HepG2 (cell line): Measurements from ENCODE around the gene MED20. TPM values are rescaled to one million over a fixed set of nuclear protein-coding genes. Genes with fewer than 3 reads are reported as not detected.
A peak's percentile ranks its signal among the peaks of the same experiment; 100 is the strongest.

Experiments
- ATF3 ChIP-seq: sonication (generic); formaldehyde crosslinking; IDR thresholded peaks from 2 replicates; pipeline ENCODE4 v1.4.0; 2020; ENCODE audit warnings: missing genetic modification reagents
- ATRX ChIP-seq: sonication (generic); formaldehyde crosslinking; IDR thresholded peaks from 2 replicates; pipeline ENCODE4 v1.4.0; 2020; ENCODE audit warnings: missing genetic modification reagents, borderline replicate concordance
- CSRNP2 ChIP-seq: sonication (generic); formaldehyde crosslinking; conservative IDR thresholded peaks from 2 replicates; pipeline ENCODE4 v1.8.0; 2022; ENCODE audit warnings: low read depth, missing genetic modification reagents
- HCFC1 ChIP-seq: fragments of 150-350 bp; IDR thresholded peaks from 2 replicates; pipeline ENCODE4 v1.6.1; 2014; ENCODE audit warnings: low read depth, low read length
- HMG20A ChIP-seq: IDR thresholded peaks from 2 replicates; pipeline ENCODE4 v1.6.1; 2016; ENCODE audit warnings: borderline replicate concordance
- HOXA7 ChIP-seq: sonication (generic); formaldehyde crosslinking; IDR thresholded peaks from 2 replicates; pipeline ENCODE4 v1.8.1; 2022; ENCODE audit warnings: mild to moderate bottlenecking, missing genetic modification reagents, moderate library complexity
- NCOR1 ChIP-seq: fragments of 200-600 bp; sonication (generic); IDR thresholded peaks from 2 replicates; pipeline ENCODE4 v1.7.0; 2017; ENCODE audit warnings: antibody characterized with exemption, low read length, borderline replicate concordance
- NFIC ChIP-seq: IDR thresholded peaks from 2 replicates; pipeline ENCODE4 v1.6.1; 2012; ENCODE audit warnings: mild to moderate bottlenecking, low read length, inconsistent platforms
- POGK ChIP-seq: sonication (generic); formaldehyde crosslinking; conservative IDR thresholded peaks from 2 replicates; pipeline ENCODE4 v1.8.0; 2022; ENCODE audit warnings: mild to moderate bottlenecking, moderate library complexity, missing genetic modification reagents
- RFX3 ChIP-seq: IDR thresholded peaks from 2 replicates; pipeline ENCODE4 v1.6.1; 2016; ENCODE audit warnings: missing biosample characterization, missing genetic modification reagents
- SOX6 ChIP-seq, 2 experiments: fragments of 450-650 bp in 1 of 2; sonication (generic) in 1 of 2; formaldehyde crosslinking in 1 of 2; IDR thresholded peaks; 2 replicates each; pipeline versions ENCODE4 v1.4.0 to v1.6.1; 2017 to 2020; ENCODE audit warnings: antibody characterized with exemption in 1 of 2, mild to moderate bottlenecking in 1 of 2, missing genetic modification reagents in 1 of 2
- TCF12 ChIP-seq, 2 experiments: fragments of 450-650 bp in 1 of 2; sonication (generic) in 1 of 2; formaldehyde crosslinking in 1 of 2; IDR thresholded peaks; 2 replicates each; pipeline versions ENCODE4 v1.6.1 to v1.8.0; 2017 to 2022; ENCODE audit warnings: antibody characterized with exemption in 1 of 2, mild to moderate bottlenecking in 1 of 2, missing genetic modification reagents in 1 of 2, moderate library complexity in 1 of 2
- THAP8 ChIP-seq: sonication (generic); formaldehyde crosslinking; IDR thresholded peaks from 2 replicates; pipeline ENCODE4 v1.5.1; 2020; ENCODE audit warnings: missing genetic modification reagents, mild to moderate bottlenecking, borderline replicate concordance
- ZFAT ChIP-seq: sonication (generic); formaldehyde crosslinking; conservative IDR thresholded peaks from 2 replicates; pipeline ENCODE4 v1.8.1; 2023; ENCODE audit warnings: missing genetic modification reagents, inconsistent platforms
- ZNF160 ChIP-seq: sonication (generic); formaldehyde crosslinking; IDR thresholded peaks from 2 replicates; pipeline ENCODE4 v1.8.0; 2022; ENCODE audit warnings: mild to moderate bottlenecking, inconsistent platforms, missing genetic modification reagents
- ZNF180 ChIP-seq: sonication (generic); formaldehyde crosslinking; IDR thresholded peaks from 2 replicates; pipeline ENCODE4 v1.4.0; 2020; ENCODE audit warnings: low read depth, missing genetic modification reagents, borderline replicate concordance
- ZNF260 ChIP-seq: sonication (generic); formaldehyde crosslinking; IDR thresholded peaks from 2 replicates; pipeline ENCODE4 v1.4.0; 2020; ENCODE audit warnings: missing genetic modification reagents, low read depth, mild to moderate bottlenecking, borderline replicate concordance
- ZNF317 ChIP-seq: sonication (generic); formaldehyde crosslinking; IDR thresholded peaks from 2 replicates; pipeline ENCODE4 v1.5.0; 2020; ENCODE audit warnings: mild to moderate bottlenecking, missing genetic modification reagents
- ZNF326 ChIP-seq: sonication (generic); formaldehyde crosslinking; IDR thresholded peaks from 2 replicates; pipeline ENCODE4 v1.4.0; 2020; ENCODE audit warnings: missing genetic modification reagents, borderline replicate concordance
- ZNF503 ChIP-seq: sonication (generic); formaldehyde crosslinking; IDR thresholded peaks from 2 replicates; pipeline ENCODE4 v1.4.0; 2020; ENCODE audit warnings: missing genetic modification reagents
- ZNF550 ChIP-seq: sonication (generic); formaldehyde crosslinking; IDR thresholded peaks from 2 replicates; pipeline ENCODE4 v1.4.0; 2020; ENCODE audit warnings: mild to moderate bottlenecking, missing genetic modification reagents, borderline replicate concordance
- ZNF576 ChIP-seq: sonication (generic); formaldehyde crosslinking; IDR thresholded peaks from 2 replicates; pipeline ENCODE4 v1.4.0; 2020; ENCODE audit warnings: mild to moderate bottlenecking, missing genetic modification reagents
- polyA plus RNA-seq, 8 experiments: library from polyadenylated mRNA; depleted of rRNA in 3 of 8; stranded (reverse) in 7 of 8; unstranded in 1 of 8; fragments of >200 nt; fragmentation: Illumina TruSeq in 4 of 8; extraction: Trizol in 4 of 8; gene quantifications; 2 replicates each; pipeline versions ENCODE4 v1.2.1 to v1.2.3, GENCODE V29; 2011 to 2016; ENCODE audit warnings: low read depth in 4 of 8, missing spikeins in 1 of 8, mixed read lengths in 1 of 8; ENCODE audit not compliant: insufficient read depth in 1 of 8
- total RNA-seq, 5 experiments: library from RNA; depleted of rRNA; stranded (reverse); fragments of >200 nt; fragmentation: Illumina TruSeq; extraction: Trizol; gene quantifications; 2 replicates each; pipeline ENCODE4 v1.2.3, GENCODE V29; 2016; ENCODE audit warnings: low read depth in 1 of 5

Gene MED20
- total and polyA plus RNA-seq, 2 of the 13 experiments (the other 11 are each of a cell fraction or from before 2014, with no cell fraction given) = 28.1 to 41.1 TPM

GRCh38 chr6:41920921-41921711 lies at the start of gene MED20, which contains the start of gene BYSL (continued):
- TF ChIP-seq ATF3 = peak; percentile 53
- no peak for TF ChIP-seq TCF12 (IDR thresholded peaks at IDR 0.05)
- TF ChIP-seq TCF12 (CRISPR knock-in tag; IDR thresholded peaks at IDR 0.05) = peak; percentile 71; the same call in 1 of the 2 replicates
- TF ChIP-seq ZNF160 (CRISPR knock-in tag) = peak; percentile 67
- no peak for TF ChIP-seq HOXA7
- TF ChIP-seq ZNF317 = no peak; the same call in none of the 2 replicates
- 0 out of 2 replicates have a peak, but pooled peaks have one; percentile 29 for TF ChIP-seq NFIC
- TF ChIP-seq ZFAT = no peak
- TF ChIP-seq RFX3 (CRISPR knock-in tag) = no peak
- TF ChIP-seq ZNF576 (CRISPR knock-in tag) = no peak
- peak; percentile 37; the same call in 1 of the 2 replicates for TF ChIP-seq NCOR1
- no peak for TF ChIP-seq ZNF180
- TF ChIP-seq CSRNP2 = no peak
- no peak for TF ChIP-seq ZNF326 (CRISPR knock-in tag)
- no peak for TF ChIP-seq ATRX
- peak; percentile 76; the same call in 1 of the 2 replicates for TF ChIP-seq ZNF503 (CRISPR knock-in tag)
- TF ChIP-seq ZNF550 (CRISPR knock-in tag) = peak; percentile 84; the same call in 1 of the 2 replicates
- peak; percentile 78 for TF ChIP-seq HCFC1
- peak; percentile 76 for TF ChIP-seq POGK (CRISPR knock-in tag)
- peak; percentile 97; the same call in 1 of the 2 replicates for TF ChIP-seq THAP8 (CRISPR knock-in tag)
- no peak; the same call in 1 of the 2 replicates for TF ChIP-seq ZNF260 (CRISPR knock-in tag)
- TF ChIP-seq SOX6 (IDR thresholded peaks at IDR 0.05) = no peak
- peak; percentile 74 for TF ChIP-seq SOX6 (CRISPR knock-in tag; IDR thresholded peaks at IDR 0.05)
- TF ChIP-seq HMG20A = no peak
